NCI-H748 (cell line): ENCODE measurements around the gene DDX3X.
"Not testable (repeated sequence)": the region's sequence is repeated elsewhere in the genome, so short reads cannot be mapped to it uniquely, and the experiment has no call there.

Experiments
- DNase-seq: peaks from one replicate; lab custom pipeline; 2025; ENCODE audit not compliant: unreplicated experiment; lab: John Stamatoyannopoulos, UW

DDX3X gene

DNA sequence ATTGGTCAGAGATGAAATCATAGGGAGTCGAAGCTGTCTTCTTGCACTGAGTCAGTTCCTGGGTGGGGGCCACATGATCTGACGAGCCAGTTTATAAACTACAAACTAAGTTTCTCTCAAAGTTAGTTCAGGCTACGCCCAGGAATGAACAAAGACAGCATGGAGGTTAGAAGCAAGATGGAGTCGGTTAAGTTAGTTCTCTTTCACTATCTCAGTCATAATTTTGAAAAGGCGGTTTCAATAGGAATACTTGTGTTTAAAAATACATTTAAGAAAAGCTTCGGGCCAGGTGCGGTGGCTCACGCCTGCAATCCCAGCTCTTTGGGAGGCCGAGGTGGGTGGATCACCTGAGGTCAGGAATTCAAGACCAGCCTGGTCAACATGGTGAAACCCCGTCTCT, 77.3 kb downstream of the DDX3X start:
- not testable (repeated sequence) for DNase-seq

DNA sequence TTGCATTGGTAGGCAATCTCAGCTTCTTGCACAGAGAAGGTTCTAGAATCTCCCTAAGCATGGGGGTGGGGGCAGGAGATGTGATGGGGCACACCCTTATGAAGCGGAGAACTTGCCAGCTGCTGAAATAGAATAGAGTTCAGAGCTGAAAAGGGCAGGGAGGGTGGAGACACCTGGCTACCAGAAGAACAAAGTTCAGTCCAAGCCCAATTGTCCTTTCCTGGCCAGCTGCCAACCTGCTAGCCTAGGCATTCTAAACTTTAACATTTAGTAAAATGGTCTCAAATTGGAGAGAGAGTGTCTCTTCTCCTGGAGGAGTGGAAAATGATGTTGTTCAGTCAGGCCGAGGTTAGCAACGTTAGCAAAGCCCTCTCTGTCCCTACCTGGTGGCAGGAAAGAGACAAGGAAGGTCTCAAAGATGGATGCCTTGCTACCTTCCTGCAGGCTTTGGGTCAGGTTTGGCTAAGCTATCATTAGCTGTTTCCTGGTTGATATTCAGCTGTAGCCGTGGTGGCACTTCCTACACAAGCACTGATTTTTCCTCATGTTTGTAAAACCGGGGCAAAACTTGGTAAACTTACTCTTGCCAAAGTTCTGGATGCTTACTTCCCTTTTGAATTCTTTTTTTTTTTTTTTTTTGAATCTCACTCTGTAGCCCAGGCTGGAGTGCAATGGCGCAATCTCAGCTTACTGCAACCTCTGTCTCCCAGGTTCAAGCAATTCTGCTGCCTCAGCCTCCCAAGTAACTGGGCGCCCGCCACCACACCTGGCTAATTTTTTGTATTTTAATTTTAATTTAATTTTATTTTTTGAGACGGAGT, 78.5 kb downstream of the DDX3X start:
- peak; percentile 40 for DNase-seq
